CD4-positive, alpha-beta T cell (primary cell): ENCODE results near the gene GRXCR2. TPM values are rescaled to one million over a fixed set of nuclear protein-coding genes. Genes with fewer than 3 reads are reported as not detected.

Source experiments
- ATAC-seq: fragments of 200-7000 bp; cut with Tn5 transposase; one replicate; pipeline ENCODE4 v1.10.0; 2022; ENCODE audit warnings: mild to moderate bottlenecking; ENCODE audit not compliant: poor library complexity
- CTCF ChIA-PET: fragments of 350-600 bp; sonication (Branson Sonifier 250); formaldehyde crosslinking; loops from one replicate; lab custom pipeline; 2021; ENCODE audit warnings: antibody characterized with exemption, inconsistent platforms; lab: Charles Lee
- POLR2A ChIA-PET: fragments of 350-600 bp; sonication (Branson Sonifier 250); formaldehyde crosslinking; loops from one replicate; lab custom pipeline; 2021; ENCODE audit warnings: antibody characterized with exemption, inconsistent platforms; lab: Charles Lee
- DNase-seq, 14 experiments: peaks; one replicate each; pipeline ENCODE4 v3.0.0-alpha.2; 2013 to 2020; ENCODE audit warnings: mixed read lengths in 2 of 14
- H3K27ac ChIP-seq, 2 donors: one replicate each; pipeline versions ENCODE4 v1.5.1 to v1.7.0; 2013; ENCODE audit warnings: low read length in 2 of 2, low read depth in 1 of 2, mild to moderate bottlenecking in 1 of 2
- H3K27me3 ChIP-seq, 2 experiments: 1 replicate in 1 of 2; 2 replicates in 1 of 2; pipeline versions ENCODE4 v1.6.1 to v1.7.0; 2013; ENCODE audit warnings: low read length in 2 of 2, control low read depth in 1 of 2, mild to moderate bottlenecking in 1 of 2, moderate library complexity in 1 of 2; ENCODE audit not compliant: insufficient read depth in 2 of 2, control insufficient read depth in 1 of 2
- H3K36me3 ChIP-seq: one replicate; pipeline ENCODE4 v1.6.1; 2013; ENCODE audit warnings: low read length, control low read depth; ENCODE audit not compliant: insufficient read depth
- H3K4me1 ChIP-seq: one replicate; pipeline ENCODE4 v1.6.1; 2013; ENCODE audit warnings: low read length, control low read depth; ENCODE audit not compliant: insufficient read depth
- H3K4me3 ChIP-seq: one replicate; pipeline ENCODE4 v1.5.1; 2013; ENCODE audit warnings: mild to moderate bottlenecking, low read length, moderate library complexity
- H3K9me3 ChIP-seq, 2 experiments: 1 replicate in 1 of 2; 2 replicates in 1 of 2; pipeline versions ENCODE4 v1.6.1 to v1.7.0; 2013; ENCODE audit warnings: low read length in 2 of 2, mild to moderate bottlenecking in 2 of 2, control low read depth in 1 of 2, moderate library complexity in 1 of 2; ENCODE audit not compliant: control insufficient read depth in 1 of 2, insufficient read depth in 1 of 2
- H3K27ac Mint-ChIP-seq: one replicate; pipeline ENCODE4 v1.8.0; 2020; ENCODE audit warnings: mixed read lengths
- H3K27me3 Mint-ChIP-seq: one replicate; pipeline ENCODE4 v1.8.0; 2021; ENCODE audit warnings: mixed read lengths
- H3K36me3 Mint-ChIP-seq: one replicate; pipeline ENCODE4 v1.8.0; 2021; ENCODE audit warnings: low read depth, mixed read lengths
- H3K4me1 Mint-ChIP-seq: one replicate; pipeline ENCODE4 v1.8.0; 2021; ENCODE audit warnings: low read depth, mixed read lengths
- H3K4me3 Mint-ChIP-seq: one replicate; pipeline ENCODE4 v1.8.0; 2020; ENCODE audit warnings: mild to moderate bottlenecking, mixed read lengths
- H3K9me3 Mint-ChIP-seq: one replicate; pipeline ENCODE4 v1.8.0; 2020; ENCODE audit warnings: mixed read lengths
- CTCF ChIP-seq: fragments of 200-600 bp; IDR thresholded peaks from one replicate; pipeline ENCODE4 v1.8.0; 2022; ENCODE audit warnings: antibody characterized with exemption, mild to moderate bottlenecking
- intact Hi-C, 2 experiments: fragments of 100-400 bp; cut with DNase I in 1 of 2; cut with micrococcal nuclease in 1 of 2; formaldehyde crosslinking; loops; one replicate each; pipeline versions ENCODE4 v1.15.1 to v1.9.0; 2023 to 2025; cut with DNase I, micrococcal nuclease
- total RNA-seq, 174 experiments: library from RNA in 2 of 174; stranded (reverse) in 2 of 174; gene quantifications; one replicate each; pipeline ENCODE4 v1.2.3 and lab custom pipeline; 2021 to 2026

The GRXCR2 gene
- total RNA-seq, 2 experiments from 2014 or later = not detected

GRCh38 chr5:145908206-145908960 lies 35.6 kb upstream of the GRXCR2 start:
- CTCF ChIA-PET = no interaction called here
- no peaks in the 10 kb centered on the region for H3K4me1 ChIP-seq
- H3K4me1 Mint-ChIP-seq = no peaks in the 10 kb centered on the region
- DNase-seq = no peak
- H3K4me3 Mint-ChIP-seq = no peak overlapping the region
- POLR2A ChIA-PET = no interaction called here
- no peak for TF ChIP-seq CTCF
- H3K4me3 ChIP-seq = no peak overlapping the region
- H3K9me3 ChIP-seq = no peaks in the 10 kb centered on the region
- peaks cover 10% of the 10 kb centered on the region for H3K27me3 Mint-ChIP-seq
- H3K36me3 ChIP-seq = no peaks in the 10 kb centered on the region
- H3K27ac ChIP-seq = no peak overlapping the region
- no peak for ATAC-seq
- H3K27ac Mint-ChIP-seq = no peak overlapping the region
- intact Hi-C loops = no loop called here
- no peaks in the 10 kb centered on the region for H3K36me3 Mint-ChIP-seq
- no peaks in the 10 kb centered on the region for H3K9me3 Mint-ChIP-seq
- H3K27me3 ChIP-seq = no peaks in the 10 kb centered on the region

- no peaks in the 10 kb centered on the region for H3K9me3 ChIP-seq
- H3K36me3 Mint-ChIP-seq = no peaks in the 10 kb centered on the region
- H3K4me3 Mint-ChIP-seq = no peak overlapping the region
- ChIA-PET POLR2A (no interaction called here), CTCF (no interaction called here)
- no peak overlapping the region for H3K27ac Mint-ChIP-seq
- ATAC-seq = no peak
- no peak for TF ChIP-seq CTCF
- no peaks in the 10 kb centered on the region for H3K36me3 ChIP-seq
- H3K27me3 Mint-ChIP-seq = peaks cover 10% of the 10 kb centered on the region
- no peaks in the 10 kb centered on the region for H3K27me3 ChIP-seq
- intact Hi-C loops = no loop called here
- H3K4me1 ChIP-seq = no peaks in the 10 kb centered on the region
- no peaks in the 10 kb centered on the region for H3K9me3 Mint-ChIP-seq
- no peak overlapping the region for H3K27ac ChIP-seq
- no peak overlapping the region for H3K4me3 ChIP-seq
- no peak for DNase-seq
- no peaks in the 10 kb centered on the region for H3K4me1 Mint-ChIP-seq
Measured at GRCh38 chr5:145906401-145906800, 33.6 kb upstream of the GRXCR2 start.

- no peak overlapping the region for H3K27ac Mint-ChIP-seq
Measured at GRCh38 chr5:145904743-145905142, 31.9 kb upstream of the GRXCR2 start.

More at GRCh38 chr5:145904743-145905142, 31.9 kb upstream of the GRXCR2 start:
- Histone ChIP-seq H3K4me3 (no peak overlapping the region), H3K36me3 (no peaks in the 10 kb centered on the region), H3K27me3 (no peaks in the 10 kb centered on the region), H3K27ac (no peak overlapping the region), H3K9me3 (no peaks in the 10 kb centered on the region), H3K4me1 (no peaks in the 10 kb centered on the region)
- Mint-ChIP-seq H3K27me3 (peaks cover 10% of the 10 kb centered on the region), H3K36me3 (no peaks in the 10 kb centered on the region), H3K9me3 (no peaks in the 10 kb centered on the region), H3K4me3 (no peak overlapping the region), H3K4me1 (no peaks in the 10 kb centered on the region)
- POLR2A ChIA-PET = no interaction called here
- CTCF ChIA-PET = no interaction called here
- no peak for DNase-seq
- intact Hi-C loops = no loop called here
- no peak for ATAC-seq
- TF ChIP-seq CTCF = no peak
